ENCODE measurements around the gene ATXN7L3. TPM values are rescaled to one million over a fixed set of nuclear protein-coding genes. Genes with fewer than 3 reads are reported as not detected.
A peak's percentile ranks its signal among the peaks of the same experiment; 100 is the strongest.

The ATXN7L3 gene
- total and polyA plus RNA-seq, 10 of the 15 experiments (the other 5 are each of a cell fraction or from before 2014, with no cell fraction given): 0.71 to 78.7 (median 32.7) TPM

- TF ChIP-seq, protein P1, sequence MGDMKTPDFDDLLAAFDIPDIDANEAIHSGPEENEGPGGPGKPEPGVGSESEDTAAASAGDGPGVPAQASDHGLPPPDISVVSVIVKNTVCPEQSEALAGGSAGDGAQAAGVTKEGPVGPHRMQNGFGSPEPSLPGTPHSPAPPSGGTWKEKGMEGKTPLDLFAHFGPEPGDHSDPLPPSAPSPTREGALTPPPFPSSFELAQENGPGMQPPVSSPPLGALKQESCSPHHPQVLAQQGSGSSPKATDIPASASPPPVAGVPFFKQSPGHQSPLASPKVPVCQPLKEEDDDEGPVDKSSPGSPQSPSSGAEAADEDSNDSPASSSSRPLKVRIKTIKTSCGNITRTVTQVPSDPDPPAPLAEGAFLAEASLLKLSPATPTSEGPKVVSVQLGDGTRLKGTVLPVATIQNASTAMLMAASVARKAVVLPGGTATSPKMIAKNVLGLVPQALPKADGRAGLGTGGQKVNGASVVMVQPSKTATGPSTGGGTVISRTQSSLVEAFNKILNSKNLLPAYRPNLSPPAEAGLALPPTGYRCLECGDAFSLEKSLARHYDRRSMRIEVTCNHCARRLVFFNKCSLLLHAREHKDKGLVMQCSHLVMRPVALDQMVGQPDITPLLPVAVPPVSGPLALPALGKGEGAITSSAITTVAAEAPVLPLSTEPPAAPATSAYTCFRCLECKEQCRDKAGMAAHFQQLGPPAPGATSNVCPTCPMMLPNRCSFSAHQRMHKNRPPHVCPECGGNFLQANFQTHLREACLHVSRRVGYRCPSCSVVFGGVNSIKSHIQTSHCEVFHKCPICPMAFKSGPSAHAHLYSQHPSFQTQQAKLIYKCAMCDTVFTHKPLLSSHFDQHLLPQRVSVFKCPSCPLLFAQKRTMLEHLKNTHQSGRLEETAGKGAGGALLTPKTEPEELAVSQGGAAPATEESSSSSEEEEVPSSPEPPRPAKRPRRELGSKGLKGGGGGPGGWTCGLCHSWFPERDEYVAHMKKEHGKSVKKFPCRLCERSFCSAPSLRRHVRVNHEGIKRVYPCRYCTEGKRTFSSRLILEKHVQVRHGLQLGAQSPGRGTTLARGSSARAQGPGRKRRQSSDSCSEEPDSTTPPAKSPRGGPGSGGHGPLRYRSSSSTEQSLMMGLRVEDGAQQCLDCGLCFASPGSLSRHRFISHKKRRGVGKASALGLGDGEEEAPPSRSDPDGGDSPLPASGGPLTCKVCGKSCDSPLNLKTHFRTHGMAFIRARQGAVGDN (IDR thresholded peaks at IDR 0.05): no peak
- TF ChIP-seq TCF12 (IDR thresholded peaks at IDR 0.05; ENCODE audit: low read depth, low read length) (peak; percentile 19; the same call in 1 of the 2 replicates), STAT3 (IDR thresholded peaks at IDR 0.05; ENCODE audit: low read depth, low read length) (no peak), FOXK2 (IDR thresholded peaks at IDR 0.05) (no peak), WRNIP1 (IDR thresholded peaks at IDR 0.05; ENCODE audit: borderline replicate concordance, low read depth, low read length) (no peak), IKZF2 (IDR thresholded peaks at IDR 0.05) (no peak), MXI1 (IDR thresholded peaks at IDR 0.05; ENCODE audit: low read depth, low read length) (0 out of 2 replicates have a peak, but pooled peaks have one; percentile 8), SMC3 (IDR thresholded peaks at IDR 0.05; ENCODE audit: borderline replicate concordance, low read length) (no peak), SPI1 (IDR thresholded peaks at IDR 0.05; ENCODE audit: borderline replicate concordance, insufficient read depth, low read depth, low read length) (no peak; the same call in 1 of the 2 replicates), HDGF (IDR thresholded peaks at IDR 0.05) (no peak), MLLT1 (IDR thresholded peaks at IDR 0.05) (no peak), MYB (IDR thresholded peaks at IDR 0.05; ENCODE audit: borderline replicate concordance, low read depth, low read length) (no peak), RB1 (IDR thresholded peaks at IDR 0.05; ENCODE audit: borderline replicate concordance) (no peak), TCF3 (IDR thresholded peaks at IDR 0.05; ENCODE audit: borderline replicate concordance, insufficient read depth, low read depth, low read length) (no peak), MYC (IDR thresholded peaks at IDR 0.05; ENCODE audit: insufficient read depth, insufficient read length, insufficient replicate concordance, low read length, severe bottlenecking) (no peak), SUPT20H (IDR thresholded peaks at IDR 0.05; ENCODE audit: borderline replicate concordance, control insufficient read depth, low read depth, low read length) (no peak), EED (IDR thresholded peaks at IDR 0.05; ENCODE audit: low read depth) (no peak), TBL1XR1 (IDR thresholded peaks at IDR 0.05; ENCODE audit: low read depth, low read length) (no peak; the same call in 1 of the 2 replicates), ZNF217 (IDR thresholded peaks at IDR 0.05) (no peak)
- TF ChIP-seq, protein P2, sequence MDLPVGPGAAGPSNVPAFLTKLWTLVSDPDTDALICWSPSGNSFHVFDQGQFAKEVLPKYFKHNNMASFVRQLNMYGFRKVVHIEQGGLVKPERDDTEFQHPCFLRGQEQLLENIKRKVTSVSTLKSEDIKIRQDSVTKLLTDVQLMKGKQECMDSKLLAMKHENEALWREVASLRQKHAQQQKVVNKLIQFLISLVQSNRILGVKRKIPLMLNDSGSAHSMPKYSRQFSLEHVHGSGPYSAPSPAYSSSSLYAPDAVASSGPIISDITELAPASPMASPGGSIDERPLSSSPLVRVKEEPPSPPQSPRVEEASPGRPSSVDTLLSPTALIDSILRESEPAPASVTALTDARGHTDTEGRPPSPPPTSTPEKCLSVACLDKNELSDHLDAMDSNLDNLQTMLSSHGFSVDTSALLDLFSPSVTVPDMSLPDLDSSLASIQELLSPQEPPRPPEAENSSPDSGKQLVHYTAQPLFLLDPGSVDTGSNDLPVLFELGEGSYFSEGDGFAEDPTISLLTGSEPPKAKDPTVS (IDR thresholded peaks at IDR 0.05; ENCODE audit: low read depth, low read length): 0 out of 2 replicates have a peak, but pooled peaks have one; percentile 48
- TF ChIP-seq, protein P3, sequence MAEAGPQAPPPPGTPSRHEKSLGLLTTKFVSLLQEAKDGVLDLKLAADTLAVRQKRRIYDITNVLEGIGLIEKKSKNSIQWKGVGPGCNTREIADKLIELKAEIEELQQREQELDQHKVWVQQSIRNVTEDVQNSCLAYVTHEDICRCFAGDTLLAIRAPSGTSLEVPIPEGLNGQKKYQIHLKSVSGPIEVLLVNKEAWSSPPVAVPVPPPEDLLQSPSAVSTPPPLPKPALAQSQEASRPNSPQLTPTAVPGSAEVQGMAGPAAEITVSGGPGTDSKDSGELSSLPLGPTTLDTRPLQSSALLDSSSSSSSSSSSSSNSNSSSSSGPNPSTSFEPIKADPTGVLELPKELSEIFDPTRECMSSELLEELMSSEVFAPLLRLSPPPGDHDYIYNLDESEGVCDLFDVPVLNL (IDR thresholded peaks at IDR 0.05; ENCODE audit: low read depth, low read length): no peak
Observed at GRCh38 chr17:44199553-44200477, at the start of gene ATXN7L3 (continued).
